Measurements from ENCODE around the gene VCAN. TPM values are rescaled to one million over a fixed set of nuclear protein-coding genes. Genes with fewer than 3 reads are reported as not detected.

The VCAN gene
- total RNA-seq, 4 donors from 2014 or later: 66.9 to 117 (median 71.6) TPM

DNA sequence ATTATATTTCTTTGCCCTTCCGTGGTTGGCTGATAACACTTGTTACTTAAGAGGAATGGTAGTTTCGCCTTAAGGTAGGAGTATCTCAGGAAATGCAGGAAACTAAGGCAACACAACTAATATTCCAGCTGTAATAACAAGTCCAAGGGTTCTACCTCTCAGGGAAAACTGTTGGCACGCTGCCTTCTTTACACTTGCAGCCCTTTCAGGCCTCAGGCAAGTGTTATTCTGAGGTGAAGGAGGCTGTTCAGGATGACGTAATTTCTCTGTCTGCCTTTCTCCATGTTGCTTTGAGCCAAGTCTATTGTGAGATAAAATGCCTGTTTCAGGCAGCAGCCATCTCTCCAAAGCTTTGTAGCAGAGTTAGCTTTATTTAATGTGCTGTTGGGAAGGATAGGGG is 38.0 kb downstream of the VCAN start:
- Histone ChIP-seq H3K36me3 (peaks cover 0 to 3% (median 0%) of the 10 kb centered on the region in 4 donors), H3K9me3 (no peaks in the 10 kb centered on the region), H3K4me1 (peaks cover 0 to 11% (median 6%) of the 10 kb centered on the region in 4 donors), H3K27ac (replicated peaks in 1 of 4) (no peak overlapping the region), H3K27me3 (no peaks in the 10 kb centered on the region), H3K4me3 (no peak overlapping the region)
- WGBS: 23% methylated on average over 4 of the region's 4 CpGs
- TF ChIP-seq, protein P1, sequence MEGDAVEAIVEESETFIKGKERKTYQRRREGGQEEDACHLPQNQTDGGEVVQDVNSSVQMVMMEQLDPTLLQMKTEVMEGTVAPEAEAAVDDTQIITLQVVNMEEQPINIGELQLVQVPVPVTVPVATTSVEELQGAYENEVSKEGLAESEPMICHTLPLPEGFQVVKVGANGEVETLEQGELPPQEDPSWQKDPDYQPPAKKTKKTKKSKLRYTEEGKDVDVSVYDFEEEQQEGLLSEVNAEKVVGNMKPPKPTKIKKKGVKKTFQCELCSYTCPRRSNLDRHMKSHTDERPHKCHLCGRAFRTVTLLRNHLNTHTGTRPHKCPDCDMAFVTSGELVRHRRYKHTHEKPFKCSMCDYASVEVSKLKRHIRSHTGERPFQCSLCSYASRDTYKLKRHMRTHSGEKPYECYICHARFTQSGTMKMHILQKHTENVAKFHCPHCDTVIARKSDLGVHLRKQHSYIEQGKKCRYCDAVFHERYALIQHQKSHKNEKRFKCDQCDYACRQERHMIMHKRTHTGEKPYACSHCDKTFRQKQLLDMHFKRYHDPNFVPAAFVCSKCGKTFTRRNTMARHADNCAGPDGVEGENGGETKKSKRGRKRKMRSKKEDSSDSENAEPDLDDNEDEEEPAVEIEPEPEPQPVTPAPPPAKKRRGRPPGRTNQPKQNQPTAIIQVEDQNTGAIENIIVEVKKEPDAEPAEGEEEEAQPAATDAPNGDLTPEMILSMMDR (IDR thresholded peaks at IDR 0.05): no peak
- TF ChIP-seq EP300 (IDR thresholded peaks at IDR 0.05) (no peak), POLR2A (IDR thresholded peaks at IDR 0.05; ENCODE audit: low read depth) (no peak), POLR2AphosphoS5 (IDR thresholded peaks at IDR 0.05) (no peak)
- DNase-seq (ENCODE audit: extremely low spot score): no peak
- intact Hi-C loops (cut with DNase I): no loop called here

DNA sequence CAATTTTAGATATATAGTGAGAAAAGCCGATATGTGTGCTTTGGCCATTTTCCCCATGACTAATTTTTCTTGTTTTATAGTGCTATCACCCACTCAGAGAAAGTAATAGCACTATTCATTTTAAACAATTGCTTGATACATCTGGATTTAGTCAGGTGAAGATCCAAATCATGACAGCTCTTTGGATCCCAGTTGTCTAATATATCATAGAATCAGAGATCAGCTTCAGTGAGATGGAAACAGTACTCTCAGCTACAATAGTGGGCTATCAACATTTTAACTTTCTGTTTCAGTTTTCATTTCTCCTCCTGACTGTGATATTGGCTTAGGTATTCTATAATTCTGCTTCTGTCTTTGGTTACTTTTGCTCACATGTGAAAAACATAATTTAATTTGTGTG is 38.7 kb downstream of the VCAN start:
- peaks cover 0 to 3% (median 0%) of the 10 kb centered on the region in 4 donors for H3K36me3 ChIP-seq
- H3K4me1 ChIP-seq: peaks cover 0 to 11% (median 6%) of the 10 kb centered on the region in 4 donors
- TF ChIP-seq, protein P1 (IDR thresholded peaks at IDR 0.05): no peak
- TF ChIP-seq POLR2AphosphoS5 (IDR thresholded peaks at IDR 0.05) (no peak), POLR2A (IDR thresholded peaks at IDR 0.05; ENCODE audit: low read depth) (no peak), EP300 (IDR thresholded peaks at IDR 0.05) (no peak)
- no peak overlapping the region for H3K27ac ChIP-seq (replicated peaks in 1 of 4)
- no peak for DNase-seq (ENCODE audit: extremely low spot score)
- H3K9me3 ChIP-seq: no peaks in the 10 kb centered on the region
- H3K4me3 ChIP-seq: no peak overlapping the region
- intact Hi-C loops (cut with DNase I): no loop called here
- no peaks in the 10 kb centered on the region for H3K27me3 ChIP-seq
- WGBS: 50% methylated on average over 1 of the region's 1 CpG

DNA sequence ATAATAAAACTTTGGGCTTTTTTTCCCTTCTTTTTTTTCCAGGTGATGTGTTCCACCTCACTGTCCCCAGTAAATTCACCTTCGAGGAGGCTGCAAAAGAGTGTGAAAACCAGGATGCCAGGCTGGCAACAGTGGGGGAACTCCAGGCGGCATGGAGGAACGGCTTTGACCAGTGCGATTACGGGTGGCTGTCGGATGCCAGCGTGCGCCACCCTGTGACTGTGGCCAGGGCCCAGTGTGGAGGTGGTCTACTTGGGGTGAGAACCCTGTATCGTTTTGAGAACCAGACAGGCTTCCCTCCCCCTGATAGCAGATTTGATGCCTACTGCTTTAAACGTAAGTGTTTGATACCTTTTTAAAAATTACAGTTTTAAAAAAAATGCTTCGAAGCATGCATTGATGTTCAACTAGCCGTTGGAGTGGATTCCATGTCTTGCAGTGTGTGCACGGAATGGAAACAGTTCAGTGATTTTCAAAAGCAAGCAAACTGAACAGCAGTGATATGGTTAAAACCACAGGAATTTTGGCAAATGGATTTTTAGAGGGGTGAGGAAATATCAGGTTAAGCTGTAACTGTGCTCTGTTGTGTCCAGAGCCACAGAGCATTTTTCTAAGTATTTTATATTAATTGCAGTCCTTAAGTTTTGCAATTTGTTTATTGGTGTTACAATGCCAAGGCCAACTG is 40.7 kb downstream of the VCAN start:
- Histone ChIP-seq H3K36me3 (no peaks in the 10 kb centered on the region), H3K27me3 (no peaks in the 10 kb centered on the region), H3K9me3 (no peaks in the 10 kb centered on the region), H3K4me3 (no peak overlapping the region), H3K4me1 (peaks cover 0 to 11% (median 6%) of the 10 kb centered on the region in 4 donors), H3K27ac (replicated peaks in 1 of 4) (no peak overlapping the region)
- intact Hi-C loops (cut with DNase I): no loop called here
- no peak for DNase-seq (ENCODE audit: extremely low spot score)
- TF ChIP-seq, protein P1 (IDR thresholded peaks at IDR 0.05): no peak
- WGBS: 89% methylated on average over 13 of the region's 13 CpGs

DNA sequence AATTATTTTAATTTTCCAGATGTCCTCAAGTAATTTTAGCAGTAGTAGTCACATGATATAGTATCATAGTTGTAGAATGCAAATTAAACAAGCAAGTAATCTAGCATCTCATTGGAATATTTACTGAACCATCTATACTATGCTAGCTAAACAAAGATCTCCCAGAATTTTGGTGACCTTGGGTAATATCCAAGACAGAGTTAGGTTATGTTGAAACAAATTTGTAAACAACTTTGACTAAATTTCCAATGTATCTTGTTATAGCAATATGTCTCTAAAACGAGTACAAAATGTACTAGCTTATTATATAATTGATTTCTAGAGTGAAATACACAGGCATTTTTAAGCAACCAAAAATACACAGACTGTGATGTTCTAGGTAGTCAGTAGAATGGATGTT is 41.5 kb downstream of the VCAN start:
- no peak for TF ChIP-seq POLR2A (IDR thresholded peaks at IDR 0.05; ENCODE audit: low read depth)
- TF ChIP-seq POLR2AphosphoS5 (IDR thresholded peaks at IDR 0.05): no peak
- TF ChIP-seq EP300 (IDR thresholded peaks at IDR 0.05): no peak
- TF ChIP-seq, protein P1 (IDR thresholded peaks at IDR 0.05): no peak
- H3K4me1 ChIP-seq: peaks cover 0 to 11% (median 6%) of the 10 kb centered on the region in 4 donors
- 68% methylated on average over 1 of the region's 1 CpG for WGBS
- H3K36me3 ChIP-seq: no peaks in the 10 kb centered on the region
- H3K27me3 ChIP-seq: no peaks in the 10 kb centered on the region
- intact Hi-C loops (cut with DNase I): no loop called here
- DNase-seq (ENCODE audit: extremely low spot score): no peak
- no peaks in the 10 kb centered on the region for H3K9me3 ChIP-seq
- H3K27ac ChIP-seq (replicated peaks in 1 of 4): no peak overlapping the region
- H3K4me3 ChIP-seq: no peak overlapping the region

DNA sequence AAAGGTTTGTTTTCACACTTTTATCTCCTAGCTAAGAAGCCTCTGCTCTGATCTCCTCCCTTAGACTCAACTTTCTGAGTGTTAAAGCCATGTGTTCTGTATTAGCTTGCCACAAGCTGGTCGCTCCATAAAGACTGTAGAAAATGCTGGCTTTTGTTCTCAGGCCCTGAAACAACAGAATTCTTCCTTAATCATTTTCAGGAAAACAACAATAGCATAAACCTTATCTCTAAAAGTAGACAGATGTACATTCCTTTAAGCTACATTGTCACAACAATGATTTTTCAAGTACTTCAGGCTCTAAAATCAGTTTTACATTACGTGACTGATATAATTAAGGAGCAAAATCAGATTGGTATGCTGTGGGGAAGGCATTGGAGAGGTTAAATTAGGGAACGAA is 41.9 kb downstream of the VCAN start:
- 59% methylated on average over 3 of the region's 3 CpGs for WGBS
- Histone ChIP-seq H3K27ac (replicated peaks in 1 of 4) (no peak overlapping the region), H3K36me3 (no peaks in the 10 kb centered on the region), H3K4me3 (no peak overlapping the region), H3K27me3 (no peaks in the 10 kb centered on the region), H3K9me3 (no peaks in the 10 kb centered on the region), H3K4me1 (peaks cover 0 to 11% (median 7%) of the 10 kb centered on the region in 4 donors)
- DNase-seq (ENCODE audit: extremely low spot score): no peak
- TF ChIP-seq POLR2A (IDR thresholded peaks at IDR 0.05; ENCODE audit: low read depth): no peak
- TF ChIP-seq EP300 (IDR thresholded peaks at IDR 0.05): no peak
- TF ChIP-seq, protein P1 (IDR thresholded peaks at IDR 0.05): no peak
- TF ChIP-seq POLR2AphosphoS5 (IDR thresholded peaks at IDR 0.05): no peak
- intact Hi-C loops (cut with DNase I): no loop called here
